Spleen (tissue), 7 donors: ENCODE results near the gene FKBP15.

Experiments used
- POLR2A ChIP-seq, 3 donors: fragments of 450-650 bp; IDR thresholded peaks; one replicate each; pipeline ENCODE4 v1.5.1; 2017; ENCODE audit warnings: antibody characterized with exemption in 3 of 3, mild to moderate bottlenecking in 1 of 3
- POLR2AphosphoS5 ChIP-seq, 3 donors: sonication (generic); formaldehyde crosslinking; IDR thresholded peaks; one replicate each; pipeline ENCODE4 v1.5.1; 2017; ENCODE audit warnings: antibody characterized with exemption in 3 of 3
- TF ChIP-seq, protein P1 (sequence below), 11 experiments: fragments of 200-600 bp in 7 of 11; fragments of 450-650 bp in 4 of 11; sonication (generic) in 4 of 11; IDR thresholded peaks in 8 of 11; conservative IDR thresholded peaks in 3 of 11; 1 replicate in 7 of 11; 2 replicates in 4 of 11; pipeline versions ENCODE4 v1.4.0 to v1.8.0; 2016 to 2021; ENCODE audit warnings: antibody characterized with exemption in 11 of 11, inconsistent platforms in 4 of 11, mild to moderate bottlenecking in 1 of 11
- donor health status: DM: no; HTN: no; CAD: no; lungs with moderate emphysema.
- donor health status: DM: no; HTN: no; CAD: no.
- donor health status: DM: no; HTN: no; CAD: no.

DNA sequence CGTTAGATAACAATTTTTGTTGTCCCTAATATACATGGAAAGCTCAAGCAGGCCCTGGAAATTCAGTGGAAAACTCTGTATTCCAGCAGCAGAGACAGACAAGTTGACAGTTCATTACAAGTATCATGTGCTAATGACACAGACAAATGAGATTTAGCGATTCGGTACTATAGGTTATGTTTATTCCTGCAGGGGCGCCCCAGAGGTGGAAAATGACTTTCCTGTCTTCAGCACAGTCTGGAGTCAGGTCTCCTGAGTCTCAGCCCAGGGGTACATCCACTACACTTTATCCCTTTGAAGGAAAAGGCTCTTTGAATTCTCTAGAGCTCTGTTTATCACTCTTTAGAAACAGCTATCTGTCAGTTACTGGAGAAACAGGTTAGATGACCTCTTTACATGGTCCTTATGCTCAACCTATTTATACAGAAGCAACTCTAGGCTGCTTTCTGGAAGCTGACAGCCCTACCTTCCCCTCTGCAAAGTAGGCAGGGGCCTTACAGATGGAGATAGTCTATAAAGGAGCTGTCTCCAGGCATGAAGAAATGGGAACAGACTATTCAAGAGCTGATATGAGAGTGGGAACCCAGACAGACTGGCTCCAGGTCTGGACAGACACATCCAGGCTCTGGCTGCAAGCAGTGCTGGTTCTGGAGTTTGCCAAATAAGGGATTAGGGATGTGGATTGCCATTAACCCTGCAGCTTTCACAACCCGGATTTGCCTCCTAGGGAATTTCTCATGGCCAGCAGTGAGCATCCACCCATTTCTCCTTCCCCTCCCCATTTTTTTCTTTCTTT lies 77.4 kb downstream of the FKBP15 start:
- TF ChIP-seq POLR2AphosphoS5 (IDR thresholded peaks at IDR 0.05) (no peak), POLR2A (IDR thresholded peaks at IDR 0.05) (no peak)
- TF ChIP-seq, protein P1, sequence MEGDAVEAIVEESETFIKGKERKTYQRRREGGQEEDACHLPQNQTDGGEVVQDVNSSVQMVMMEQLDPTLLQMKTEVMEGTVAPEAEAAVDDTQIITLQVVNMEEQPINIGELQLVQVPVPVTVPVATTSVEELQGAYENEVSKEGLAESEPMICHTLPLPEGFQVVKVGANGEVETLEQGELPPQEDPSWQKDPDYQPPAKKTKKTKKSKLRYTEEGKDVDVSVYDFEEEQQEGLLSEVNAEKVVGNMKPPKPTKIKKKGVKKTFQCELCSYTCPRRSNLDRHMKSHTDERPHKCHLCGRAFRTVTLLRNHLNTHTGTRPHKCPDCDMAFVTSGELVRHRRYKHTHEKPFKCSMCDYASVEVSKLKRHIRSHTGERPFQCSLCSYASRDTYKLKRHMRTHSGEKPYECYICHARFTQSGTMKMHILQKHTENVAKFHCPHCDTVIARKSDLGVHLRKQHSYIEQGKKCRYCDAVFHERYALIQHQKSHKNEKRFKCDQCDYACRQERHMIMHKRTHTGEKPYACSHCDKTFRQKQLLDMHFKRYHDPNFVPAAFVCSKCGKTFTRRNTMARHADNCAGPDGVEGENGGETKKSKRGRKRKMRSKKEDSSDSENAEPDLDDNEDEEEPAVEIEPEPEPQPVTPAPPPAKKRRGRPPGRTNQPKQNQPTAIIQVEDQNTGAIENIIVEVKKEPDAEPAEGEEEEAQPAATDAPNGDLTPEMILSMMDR (IDR thresholded peaks at IDR 0.05 in 8 of 11, conservative IDR thresholded peaks at IDR 0.05 in 3 of 11): no peak
